Measurements from ENCODE around the gene METTL25.

The METTL25 gene

GRCh38 chr12:82525616-82526015 is 167.3 kb downstream of the METTL25 start:
- DNase-seq (ENCODE audit: low read depth) = no peak

- DNase-seq (ENCODE audit: low read depth) = no peak
These were observed 168.9 kb downstream of the METTL25 start for GRCh38 chr12:82527165-82527780.

Data from stimulated activated CD8-positive, alpha-beta memory T cell treated with anti-CD3 and anti-CD28 coated beads, Interleukin-4, amount 100 ng/mL, for 24 hours (primary cell).